K562 (cell line): ENCODE data around the gene BCKDK. TPM values are rescaled to one million over a fixed set of nuclear protein-coding genes. Genes with fewer than 3 reads are reported as not detected.

ENCODE experiments used
- ATAC-seq: fragments of 200-7000 bp; cut with Tn5 transposase; 3 replicates; pipeline ENCODE4 v1.9.1; 2020; ENCODE audit warnings: moderate library complexity
- BruUV-seq: library from RNA; stranded (reverse); fragments of 400-500 nt; replicated peaks from 2 replicates; lab custom pipeline; 2021; lab: Mats Ljungman, UMichigan
- CTCF ChIA-PET: fragments of 300-600 bp; formaldehyde crosslinking; extraction: SDS; loops from one replicate; lab custom pipeline; 2021; ENCODE audit warnings: low intra/inter-chr PET ratio; lab: Yijun Ruan, JAX
- POLR2A ChIA-PET: fragments of 300-600, 350-650 bp; sonication (Branson Sonifier 250); formaldehyde crosslinking; extraction: SDS; loops from one replicate; lab custom pipeline; 2021; ENCODE audit warnings: antibody characterized with exemption, inconsistent platforms; lab: Yijun Ruan, JAX
- DNase-seq, 4 experiments: peaks; one replicate each; pipeline versions ENCODE4 v3.0.0 to v3.0.0-alpha.2; 2011 to 2018; ENCODE audit warnings: low spot score in 3 of 4, mixed read lengths in 3 of 4; ENCODE audit errors: extremely low read depth in 1 of 4
- FAIRE-seq: peaks from 2 replicates; lab custom pipeline; 2011; peaks lifted over from hg19 to GRCh38; lab: Jason Lieb, UNC
- H2AFZ ChIP-seq: 2 replicates; pipeline ENCODE4 v1.6.0; 2011; ENCODE audit warnings: low read depth, low read length, control low read depth, inconsistent platforms
- H3K27ac ChIP-seq: fragments of 200-600 bp; 3 replicates; pipeline ENCODE4 v1.8.0; 2011; ENCODE audit warnings: low read depth, mild to moderate bottlenecking, control low read depth, inconsistent platforms, low read length, moderate library complexity, mixed read lengths; ENCODE audit errors: extremely low read depth
- H3K27me3 ChIP-seq, 2 experiments: fragments of 300-600 bp in 1 of 2; 2 replicates in 1 of 2; 3 replicates in 1 of 2; pipeline versions ENCODE4 v1.6.0 to v1.8.0; 2011; ENCODE audit warnings: inconsistent platforms in 2 of 2, low read length in 2 of 2, mild to moderate bottlenecking in 1 of 2, mixed read lengths in 1 of 2, moderate library complexity in 1 of 2; ENCODE audit not compliant: control insufficient read depth in 2 of 2, insufficient read depth in 2 of 2
- H3K36me3 ChIP-seq: fragments of 300-600 bp; 3 replicates; pipeline ENCODE4 v1.8.0; 2011; ENCODE audit warnings: mild to moderate bottlenecking, low read length, inconsistent platforms; ENCODE audit not compliant: control insufficient read depth, insufficient read depth
- H3K4me1 ChIP-seq, 2 experiments: fragments of 200-600 bp in 1 of 2; replicated peaks in 1 of 2; 2 replicates in 1 of 2; 3 replicates in 1 of 2; pipeline versions ENCODE4 v1.5.1 to v1.8.0; 2011; ENCODE audit warnings: inconsistent platforms in 2 of 2, low read length in 2 of 2, mild to moderate bottlenecking in 1 of 2, mixed read lengths in 1 of 2, moderate library complexity in 1 of 2; ENCODE audit not compliant: control insufficient read depth in 2 of 2, insufficient read depth in 2 of 2
- H3K4me2 ChIP-seq: 2 replicates; pipeline ENCODE4 v1.6.1; 2011; ENCODE audit warnings: low read length, control low read depth, inconsistent platforms, mixed read lengths; ENCODE audit not compliant: insufficient read depth
- H3K4me3 ChIP-seq: fragments of 200-600 bp; sonication (generic), shearing (Covaris generic); 2 replicates; pipeline ENCODE4 v1.5.1; 2016; ENCODE audit warnings: control low read depth, inconsistent platforms
- H3K79me2 ChIP-seq: fragments of 200-600 bp; 3 replicates; pipeline ENCODE4 v1.8.0; 2011; ENCODE audit warnings: low read length, inconsistent platforms; ENCODE audit not compliant: control insufficient read depth, insufficient read depth
- H3K9ac ChIP-seq, 2 experiments: 2 replicates each; pipeline versions ENCODE4 v1.6.0 to v1.6.1; 2011; ENCODE audit warnings: low read depth in 2 of 2, low read length in 2 of 2, control low read depth in 1 of 2, inconsistent platforms in 1 of 2, mild to moderate bottlenecking in 1 of 2, mixed read lengths in 1 of 2; ENCODE audit not compliant: insufficient read depth in 1 of 2
- H3K9me1 ChIP-seq: one replicate; pipeline ENCODE4 v1.6.0; 2011; ENCODE audit warnings: inconsistent platforms, mild to moderate bottlenecking, low read length, moderate library complexity; ENCODE audit not compliant: control insufficient read depth, insufficient read depth
- H3K9me3 ChIP-seq: replicated peaks from 2 replicates; pipeline ENCODE4 v1.5.1; 2011; ENCODE audit warnings: low read depth, low read length, inconsistent platforms; ENCODE audit not compliant: control insufficient read depth, insufficient read depth
- H4K20me1 ChIP-seq: replicated peaks from 2 replicates; pipeline ENCODE4 v1.6.1; 2011; ENCODE audit warnings: low read length, inconsistent platforms, mixed read lengths; ENCODE audit not compliant: control insufficient read depth, insufficient read depth
- FOSL1 ChIP-seq: fragments of 200-800 bp; sonication (Bioruptor generic); conservative IDR thresholded peaks from 2 replicates; pipeline ENCODE4 v1.6.1; 2016; ENCODE audit warnings: missing genetic modification characterization, missing compliant biosample characterization
- RBM25 ChIP-seq: fragments of 200-400 bp; formaldehyde crosslinking; IDR thresholded peaks from 2 replicates; pipeline ENCODE4 v1.6.1; 2018; ENCODE audit warnings: low read length, low read depth, moderate library complexity; ENCODE audit not compliant: severe bottlenecking
- TRIM24 ChIP-seq, 2 experiments: fragments of 450-650 bp; IDR thresholded peaks; 2 replicates each; pipeline ENCODE4 v1.6.1; 2016
- YY1 ChIP-seq, 3 experiments: IDR thresholded peaks; 2 replicates each; pipeline ENCODE4 v1.6.1; 2011; ENCODE audit warnings: low read length in 2 of 3, mild to moderate bottlenecking in 2 of 3, moderate library complexity in 2 of 3, borderline replicate concordance in 1 of 3, control low read depth in 1 of 3, low read depth in 1 of 3; ENCODE audit not compliant: insufficient read depth in 3 of 3, insufficient replicate concordance in 2 of 3, control insufficient read depth in 1 of 3, insufficient read length in 1 of 3; ENCODE audit errors: extremely low read depth in 1 of 3
- ZFX ChIP-seq: sonication (generic); formaldehyde crosslinking; IDR thresholded peaks from 2 replicates; pipeline ENCODE4 v1.8.0; 2022; ENCODE audit warnings: mild to moderate bottlenecking, missing genetic modification reagents, moderate library complexity
- WGBS: fragments of 100-300 bp; shearing (Covaris generic); methylation state at CpG from one replicate; pipeline ENCODE4 v1.1.6; 2016; ENCODE audit warnings: low coverage, mixed read lengths; ENCODE audit not compliant: insufficient coverage; ENCODE audit errors: missing lambda C conversion rate; 5-methylcytosine and 5-hydroxymethylcytosine counted together
- in situ Hi-C: fragments of 300-500 bp; cut with MboI; formaldehyde crosslinking; loops from 4 replicates; pipeline ENCODE4 v1.15.0; 2018; ENCODE audit warnings: inconsistent platforms, mixed read lengths
- intact Hi-C: fragments of 100-400 bp; cut with micrococcal nuclease; formaldehyde crosslinking; loops from 2 replicates; pipeline ENCODE4 v1.14.2; 2022
- polyA plus RNA-seq, 8 experiments: library from polyadenylated mRNA; depleted of rRNA in 4 of 8; stranded (reverse) in 5 of 8; unstranded in 3 of 8; fragments of >200 nt; fragmentation: Nextera tagmentation in 2 of 8; fragmentation: Illumina TruSeq in 1 of 8; extraction: Ambion mirVana in 2 of 8; extraction: Trizol in 1 of 8; gene quantifications; 2 replicates each; pipeline versions ENCODE4 v1.2.1 to v1.2.3, GENCODE V29; 2011 to 2014; ENCODE audit warnings: inconsistent platforms in 1 of 8, missing spikeins in 1 of 8
- total RNA-seq, 7 experiments: library from RNA; depleted of rRNA in 6 of 7; stranded (reverse); fragments of >200 nt in 6 of 7; fragmentation: Illumina TruSeq in 2 of 7; extraction: Trizol in 2 of 7; gene quantifications; 2 replicates each; pipeline versions ENCODE4 v1.2.1 to v1.2.3, GENCODE V29; 2011 to 2021; ENCODE audit warnings: low replicate concordance in 1 of 7

Gene BCKDK
- total and polyA plus RNA-seq, 9 of the 15 experiments (the other 6 are each of a cell fraction or from before 2014, with no cell fraction given) = 0.58 to 34.8 (median 13.1) TPM

DNA sequence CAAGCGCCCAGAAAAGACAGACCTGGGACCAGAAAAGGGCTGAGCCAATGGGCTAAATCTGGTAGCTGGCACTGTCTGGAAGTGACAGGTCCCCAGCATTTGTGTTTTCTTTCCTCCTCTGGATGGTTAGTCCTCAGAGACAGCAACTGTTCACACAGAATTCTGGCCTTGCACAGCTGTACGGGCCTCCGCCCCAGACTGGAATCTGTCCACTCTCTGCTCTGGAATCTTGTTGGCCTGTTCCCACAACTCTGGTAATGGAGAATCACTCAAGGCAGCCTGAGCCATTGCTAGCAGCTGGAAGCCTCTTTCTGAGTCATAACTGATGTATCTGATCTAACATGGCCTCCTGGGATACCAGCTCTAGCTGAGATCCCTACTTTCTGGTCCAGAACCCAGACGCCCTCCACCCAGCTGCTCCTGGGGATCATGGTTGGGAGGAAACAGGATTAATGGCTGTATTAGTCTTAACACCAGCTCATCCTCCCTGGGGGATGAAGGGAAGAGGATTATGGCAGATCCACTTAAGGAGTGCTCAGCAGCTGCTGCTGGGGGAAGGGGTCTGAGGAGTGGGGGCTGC lies 43.2 kb upstream of the BCKDK start:
- no TSS peak for BruUV-seq
- H3K36me3 ChIP-seq = peaks cover 42% of the 10 kb centered on the region; the same call in 2 of the 3 replicates
- peak; percentile 11 for FAIRE-seq
- no peak for DNase-seq
- peak overlapping the region in 1 of 2 experiments; percentile 27; a peak in 1 of 4 replicates for H3K9ac ChIP-seq
- H3K27me3 ChIP-seq = no peaks in the 10 kb centered on the region
- H3K79me2 ChIP-seq = peaks cover 36% of the 10 kb centered on the region
- ChIA-PET CTCF (no interaction called here), POLR2A (interaction anchor here (1.3 kb wide), 1 partner anchor 115 kb away, joined by 3 read pairs; the partner anchor contains the start of gene FUS)
- H2AFZ ChIP-seq = no peak overlapping the region
- no peak overlapping the region for H3K4me3 ChIP-seq
- H3K4me2 ChIP-seq = no peak overlapping the region
- no peaks in the 10 kb centered on the region for H4K20me1 ChIP-seq
- in situ Hi-C loops = no loop called here
- TF ChIP-seq YY1 (IDR thresholded peaks at IDR 0.05; ENCODE audit: borderline replicate concordance in 1 of 3, control insufficient read depth in 1 of 3, extremely low read depth in 1 of 3, insufficient read depth in 3 of 3, insufficient read length in 1 of 3, insufficient replicate concordance in 2 of 3, low read depth in 1 of 3, low read length in 2 of 3) (peak in 1 of 3 experiments; percentile 13), TRIM24 (IDR thresholded peaks at IDR 0.05) (no peak), FOSL1 (peak; percentile 68)
- peaks cover 0 to 19% of the 10 kb centered on the region in 2 experiments; a peak in 3 of 5 replicates for H3K4me1 ChIP-seq
- intact Hi-C loops = no loop called here
- no peaks in the 10 kb centered on the region for H3K9me3 ChIP-seq
- 75% methylated on average over 4 of the region's 4 CpGs for WGBS
- no peak overlapping the region for H3K27ac ChIP-seq
- no peak for ATAC-seq
- no peaks in the 10 kb centered on the region for H3K9me1 ChIP-seq

DNA sequence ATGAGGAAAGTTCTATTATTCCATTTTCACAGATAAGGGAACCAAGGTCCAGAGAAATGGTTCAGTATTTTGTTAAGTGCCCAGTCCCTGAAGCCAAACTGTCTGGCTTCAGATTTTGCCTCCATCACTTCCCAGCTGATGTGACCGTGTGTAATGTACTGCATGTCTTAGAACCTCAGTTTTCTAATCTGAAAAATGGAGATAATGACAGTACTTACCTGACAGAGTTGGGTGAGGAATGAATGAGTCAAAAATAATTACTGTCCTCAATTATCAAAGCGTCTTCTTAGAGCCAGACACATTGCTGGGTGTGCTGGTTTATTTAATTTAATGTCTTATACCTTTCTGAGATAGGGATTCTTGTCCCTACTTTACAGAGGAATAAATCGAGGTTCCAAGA lies 40.8 kb upstream of the BCKDK start:
- H3K9ac ChIP-seq = no peak overlapping the region
- no TSS peak for BruUV-seq
- CTCF ChIA-PET = no interaction called here
- TF ChIP-seq RBM25 (peak; percentile 42), ZFX (CRISPR knock-in tag) (no peak)
- TF ChIP-seq, all 486 proteins: peak for 1
- Histone ChIP-seq H3K9me1 (no peaks in the 10 kb centered on the region), H3K36me3 (peaks cover 21% of the 10 kb centered on the region; the same call in 2 of the 3 replicates), H3K9me3 (no peaks in the 10 kb centered on the region), H3K4me2 (no peak overlapping the region), H3K27ac (no peak overlapping the region), H3K4me3 (no peak overlapping the region), H4K20me1 (no peaks in the 10 kb centered on the region), H3K4me1 (peaks cover 7 to 13% of the 10 kb centered on the region in 2 experiments; a peak in 4 of 5 replicates), H3K79me2 (peaks cover 48% of the 10 kb centered on the region), H2AFZ (no peak overlapping the region), H3K27me3 (no peaks in the 10 kb centered on the region)
- POLR2A ChIA-PET = interaction anchor here (0.6 to 2.2 kb wide), 5 partner anchors 8 to 112 kb away, joined by 3 to 7 read pairs (median 4); partner anchors contain the start of gene FUS
- WGBS = 57% methylated on average over 3 of the region's 3 CpGs
- FAIRE-seq (no peak), DNase-seq (no peak), ATAC-seq (no peak)
- intact Hi-C loops (no loop called here), in situ Hi-C loops (no loop called here)
